ENCODE measurements around the gene ADNP2.

Gene ADNP2

GRCh38 chr18:80159713-80160636, 50.9 kb downstream of the ADNP2 start:
- no peak overlapping the region for H3K27ac ChIP-seq (ENCODE audit: extremely low read depth, low read depth, low read length)
- peaks cover 3 to 19% of the 10 kb centered on the region in 2 experiments; a peak in 2 of 3 replicates for H3K36me3 ChIP-seq (ENCODE audit: control insufficient read depth in 2 of 2, insufficient read depth in 1 of 2, low read length in 2 of 2)
- ChIA-PET CTCF (interaction anchor here (1.7 to 4.3 kb wide), 4 partner anchors 11 to 96 kb away, joined by 4 to 38 read pairs (median 26); no protein-coding TSS in a partner anchor), POLR2A (no interaction called here)
- H3K4me3 ChIP-seq (ENCODE audit: low read depth, low read length), result no peak overlapping the region
- no peaks in the 10 kb centered on the region for H3K4me1 ChIP-seq (ENCODE audit: control insufficient read depth, insufficient read depth, low read length)
- H3K9me3 ChIP-seq (ENCODE audit: control insufficient read depth, insufficient read depth, low read depth, low read length), result no peaks in the 10 kb centered on the region
- no peak for TF ChIP-seq ZNF48 (tag by site-specific recombination; IDR thresholded peaks at IDR 0.05)
- no peak for TF ChIP-seq HOXC10 (CRISPR knock-in tag; IDR thresholded peaks at IDR 0.05)
- no peak for TF ChIP-seq ZNF266 (tag by site-specific recombination; IDR thresholded peaks at IDR 0.05; ENCODE audit: low read depth)
- no peak for TF ChIP-seq ZNF521 (tag by site-specific recombination; IDR thresholded peaks at IDR 0.05)
- TF ChIP-seq ZNF639 (tag by site-specific recombination; IDR thresholded peaks at IDR 0.05), result no peak
- TF ChIP-seq ZNF610 (tag by site-specific recombination; IDR thresholded peaks at IDR 0.05; ENCODE audit: borderline replicate concordance), result no peak
- no peak for TF ChIP-seq ZNF785 (tag by site-specific recombination; IDR thresholded peaks at IDR 0.05)
- TF ChIP-seq ZNF175 (tag by site-specific recombination; IDR thresholded peaks at IDR 0.05), result no peak
- TF ChIP-seq ZNF433 (tag by site-specific recombination; IDR thresholded peaks at IDR 0.05; ENCODE audit: low read depth), result no peak
- TF ChIP-seq ZNF341 (tag by site-specific recombination; IDR thresholded peaks at IDR 0.05; ENCODE audit: low read depth), result no peak
- TF ChIP-seq ZNF544 (tag by site-specific recombination; IDR thresholded peaks at IDR 0.05), result no peak
- no peak for TF ChIP-seq ZNF580 (tag by site-specific recombination; IDR thresholded peaks at IDR 0.05)
- no peak for TF ChIP-seq ZSCAN23 (tag by site-specific recombination; IDR thresholded peaks at IDR 0.05)
- TF ChIP-seq ZNF561 (tag by site-specific recombination; IDR thresholded peaks at IDR 0.05; ENCODE audit: borderline replicate concordance), result no peak
- no peak for TF ChIP-seq ZNF449 (tag by site-specific recombination; IDR thresholded peaks at IDR 0.05)
- TF ChIP-seq ZNF843 (tag by site-specific recombination; IDR thresholded peaks at IDR 0.05), result no peak

GRCh38 chr18:80161781-80162417, 52.8 kb downstream of the ADNP2 start:
- no peaks in the 10 kb centered on the region for H3K9me3 ChIP-seq (ENCODE audit: control insufficient read depth, insufficient read depth, low read depth, low read length)
- H3K4me3 ChIP-seq (ENCODE audit: low read depth, low read length), result no peak overlapping the region
- no peaks in the 10 kb centered on the region for H3K4me1 ChIP-seq (ENCODE audit: control insufficient read depth, insufficient read depth, low read length)
- H3K36me3 ChIP-seq (ENCODE audit: control insufficient read depth in 2 of 2, insufficient read depth in 1 of 2, low read length in 2 of 2), result peaks cover 3 to 19% of the 10 kb centered on the region in 2 experiments; a peak in 2 of 3 replicates
- CTCF ChIA-PET, result interaction anchor here (0.8 to 1.7 kb wide), 4 partner anchors 9 to 95 kb away, joined by 3 to 5 read pairs (median 4); no protein-coding TSS in a partner anchor
- no peak overlapping the region for H3K27ac ChIP-seq (ENCODE audit: extremely low read depth, low read depth, low read length)
- POLR2A ChIA-PET, result no interaction called here
- no peak for TF ChIP-seq ZNF114 (tag by site-specific recombination; IDR thresholded peaks at IDR 0.05)
- TF ChIP-seq PRDM2 (tag by site-specific recombination; IDR thresholded peaks at IDR 0.05; ENCODE audit: borderline replicate concordance), result no peak
- no peak for TF ChIP-seq ZNF223 (tag by site-specific recombination; IDR thresholded peaks at IDR 0.05)

Measured in HEK293 (cell line).